HG03521 (cell line): ENCODE results near the gene PHYH.
"Not testable (repeated sequence)": the region's sequence is repeated elsewhere in the genome, so short reads cannot be mapped to it uniquely, and the experiment has no call there.

Experiments used
- ATAC-seq: cut with Tn5 transposase; IDR thresholded peaks from one replicate; pipeline ENCODE4 v1.9.1; 2021; ENCODE audit warnings: mild to moderate bottlenecking, moderate library complexity; ENCODE audit not compliant: unreplicated experiment

Gene PHYH

DNA sequence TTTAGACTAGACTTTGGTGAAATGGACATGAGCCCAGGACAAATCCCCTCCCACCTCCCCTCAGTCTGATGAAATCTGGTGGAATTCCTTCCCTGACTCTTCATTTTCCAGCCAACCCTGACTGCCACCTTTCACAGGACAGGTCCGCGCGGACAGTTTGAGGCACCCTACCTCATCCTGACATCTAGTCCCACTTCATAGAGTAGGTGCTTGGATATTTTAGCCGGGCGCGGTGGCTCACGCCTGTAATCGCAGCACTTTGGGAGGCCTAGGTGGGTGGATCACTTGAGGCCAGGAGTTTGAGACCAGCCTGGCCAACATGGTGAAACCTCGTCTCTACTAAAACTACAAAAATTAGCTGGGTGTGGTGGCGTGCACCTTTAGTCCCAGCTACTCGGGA lies 23.7 kb downstream of the PHYH start:
- not testable (repeated sequence) for ATAC-seq

DNA sequence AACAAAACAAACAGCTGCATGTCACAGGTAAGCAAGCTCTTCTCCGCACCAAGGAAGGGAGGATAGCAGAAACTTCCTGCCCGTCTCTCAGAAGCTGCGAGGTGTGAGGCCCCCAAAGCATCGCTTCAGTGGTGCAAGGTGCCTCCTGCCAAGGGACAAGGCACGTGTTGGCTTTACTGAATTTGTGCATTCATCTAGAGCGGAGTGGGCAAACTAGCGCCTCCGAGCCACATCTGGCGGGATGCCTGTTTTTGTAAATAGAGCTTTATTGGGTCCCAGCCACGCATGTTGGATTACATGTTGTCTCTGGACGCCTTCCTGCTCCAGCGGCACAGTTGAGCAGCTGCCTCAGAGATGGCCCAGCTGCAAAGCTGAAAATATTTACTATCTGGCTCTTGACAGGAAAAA lies 27.7 kb downstream of the PHYH start:
- no peak for ATAC-seq

DNA sequence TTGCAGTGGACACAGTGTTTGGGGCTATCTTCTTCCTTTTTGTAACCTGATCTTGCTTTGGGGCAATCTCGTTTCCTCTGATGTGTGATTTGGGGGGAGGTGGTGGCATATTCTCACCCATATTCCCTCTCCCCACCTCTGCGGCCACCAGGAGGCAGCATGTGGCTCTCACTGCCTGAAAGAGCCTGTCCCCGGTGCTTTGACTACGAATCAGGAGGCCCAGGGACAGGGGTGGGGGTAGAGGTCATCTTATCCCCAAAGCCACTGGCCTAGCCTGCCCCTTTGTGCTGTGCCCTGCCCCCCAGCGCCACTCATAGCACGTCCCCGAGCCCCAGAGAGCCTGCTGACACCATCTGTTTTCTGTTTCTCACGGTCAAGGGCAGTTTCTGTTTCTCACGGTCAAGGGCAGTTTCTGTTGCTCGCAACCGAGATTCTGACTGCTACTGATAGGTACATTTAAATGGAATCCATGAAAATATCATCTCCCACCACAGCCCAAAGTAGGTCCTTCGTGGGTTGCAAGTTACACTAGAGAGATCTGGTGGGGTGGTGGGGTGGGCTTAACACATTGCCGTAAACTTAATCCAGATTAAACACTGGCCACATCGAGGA lies 28.2 kb downstream of the PHYH start:
- no peak for ATAC-seq

DNA sequence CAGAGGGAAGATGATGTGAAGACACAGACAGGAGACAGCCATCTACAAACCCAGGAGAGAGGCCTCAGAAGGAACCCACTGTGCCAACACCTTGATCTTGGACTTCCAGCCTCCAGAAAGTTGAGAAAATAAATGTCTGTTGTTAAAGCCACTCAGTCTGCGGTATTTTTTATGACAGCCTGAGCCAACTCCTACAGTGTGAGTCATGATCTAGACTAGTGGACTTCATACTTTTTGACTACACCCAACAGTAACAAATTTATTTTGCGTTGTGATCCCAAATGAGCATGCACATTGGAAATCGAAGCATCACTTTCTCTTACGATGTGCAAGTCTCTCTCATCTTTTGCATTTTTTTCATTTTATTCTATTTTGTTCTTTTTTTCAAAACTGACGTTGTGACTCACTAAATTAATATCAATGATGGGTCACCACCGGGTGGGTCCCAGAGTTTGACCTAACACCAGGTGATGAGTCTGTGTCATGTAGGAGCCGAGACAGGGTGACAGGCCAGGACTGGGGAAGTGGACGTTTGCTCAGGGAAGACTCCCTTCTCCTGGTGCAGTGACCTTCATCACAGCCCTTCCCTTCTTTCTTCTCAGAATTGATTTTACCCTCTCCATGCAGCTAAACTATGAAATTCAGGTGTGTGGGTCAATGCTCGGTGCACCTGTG lies 28.9 kb downstream of the PHYH start:
- no peak for ATAC-seq

DNA sequence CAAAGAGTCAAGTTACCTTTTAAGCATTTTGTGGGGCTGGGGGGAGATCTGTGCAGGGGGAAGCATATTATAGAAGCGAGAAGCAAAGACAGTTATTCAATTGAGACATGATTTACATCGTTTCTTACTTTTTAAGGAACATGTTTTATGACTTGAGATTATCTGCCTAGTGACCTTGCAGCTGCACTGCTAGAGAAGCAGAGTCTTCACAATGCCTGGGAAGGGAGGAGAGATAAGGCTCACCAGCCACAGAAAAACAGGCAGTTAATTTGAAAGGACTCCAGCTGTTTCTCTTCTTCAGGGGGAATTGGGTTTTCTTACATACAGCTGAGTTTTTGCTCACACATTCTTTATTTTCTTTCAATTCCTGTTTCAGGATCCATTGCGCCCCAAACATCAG lies 31.0 kb downstream of the PHYH start:
- ATAC-seq, result no peak

DNA sequence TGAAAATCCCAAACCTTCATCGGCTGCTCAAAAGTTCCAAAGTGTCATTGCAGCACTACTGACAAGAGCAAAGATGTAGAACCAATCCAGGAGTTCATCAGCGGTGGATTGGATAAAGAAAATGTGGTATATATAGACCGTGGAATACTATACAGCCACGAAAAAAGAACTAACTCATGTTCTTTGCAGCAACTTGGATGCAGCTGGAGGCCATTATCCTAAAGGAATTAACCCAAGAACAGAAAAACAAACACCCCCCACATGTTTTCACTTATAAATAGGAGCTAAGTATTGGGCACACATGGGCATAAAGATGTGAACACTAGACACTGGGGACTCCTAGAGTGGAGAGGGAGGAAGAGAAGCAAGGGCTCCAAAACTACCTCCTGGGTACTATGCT lies 31.6 kb downstream of the PHYH start:
- no peak for ATAC-seq

DNA sequence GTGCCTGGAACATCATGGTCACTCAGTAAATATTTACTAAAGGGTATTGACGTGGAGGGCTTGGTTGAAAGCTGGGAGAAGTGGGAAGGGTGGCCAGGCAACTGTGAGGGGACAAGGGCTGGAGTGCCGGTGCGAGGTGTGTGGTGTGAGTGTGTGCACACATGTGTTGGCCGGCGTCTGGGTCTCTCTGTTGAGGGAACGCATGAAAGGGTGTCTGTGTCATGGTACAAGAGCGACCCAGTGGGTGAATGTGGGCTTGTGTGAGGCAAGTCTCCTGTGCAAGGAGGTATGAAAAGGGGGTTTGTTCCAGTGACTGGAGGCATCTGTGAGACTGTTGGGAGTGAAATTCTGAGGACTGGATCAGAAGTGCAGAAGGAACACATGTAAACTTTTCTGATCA lies 36.3 kb downstream of the PHYH start:
- no peak for ATAC-seq

DNA sequence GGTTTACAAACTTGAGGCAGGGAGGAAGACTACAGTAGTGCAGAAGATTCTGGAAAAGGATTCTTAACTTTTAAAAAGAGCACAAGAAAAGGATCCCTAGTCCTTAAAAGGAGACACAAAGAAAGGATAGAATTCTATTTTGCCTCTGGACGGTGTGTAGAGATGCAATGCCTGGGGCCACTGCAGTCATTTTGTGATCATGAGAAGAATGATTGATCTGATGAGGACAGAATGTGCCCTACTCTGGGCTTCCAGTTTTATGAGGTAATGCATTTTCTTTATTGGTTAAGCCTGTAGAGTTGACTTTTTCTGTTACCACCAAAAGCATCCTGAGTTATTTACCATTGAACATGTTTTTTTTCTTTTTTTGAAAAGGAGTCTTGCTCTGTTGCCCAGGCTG lies 37.4 kb downstream of the PHYH start:
- no peak for ATAC-seq

DNA sequence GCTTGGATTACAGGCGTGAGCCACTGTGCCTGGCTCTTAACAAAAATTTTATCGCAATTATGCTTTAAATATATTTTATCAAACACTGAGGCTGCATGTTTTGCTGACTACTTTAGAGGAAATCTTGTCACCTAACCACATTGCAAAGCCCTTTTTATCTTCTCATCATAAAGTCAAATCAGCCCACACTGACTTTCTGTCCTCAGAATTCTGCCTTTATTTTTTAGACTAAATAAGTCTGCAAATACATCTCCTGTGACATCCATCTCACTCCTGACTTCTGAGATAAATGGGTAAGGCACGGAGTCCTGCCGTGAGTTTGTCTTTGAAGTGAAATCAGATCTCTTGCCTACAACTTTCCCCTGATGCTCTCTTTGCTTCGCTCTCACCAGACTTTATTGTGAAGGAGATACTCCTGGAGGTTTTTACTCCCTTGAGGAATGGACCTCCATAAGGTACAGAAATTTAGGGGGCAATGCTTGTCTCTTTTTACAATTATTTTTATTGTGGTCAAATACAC lies 42.2 kb downstream of the PHYH start:
- no peak for ATAC-seq

DNA sequence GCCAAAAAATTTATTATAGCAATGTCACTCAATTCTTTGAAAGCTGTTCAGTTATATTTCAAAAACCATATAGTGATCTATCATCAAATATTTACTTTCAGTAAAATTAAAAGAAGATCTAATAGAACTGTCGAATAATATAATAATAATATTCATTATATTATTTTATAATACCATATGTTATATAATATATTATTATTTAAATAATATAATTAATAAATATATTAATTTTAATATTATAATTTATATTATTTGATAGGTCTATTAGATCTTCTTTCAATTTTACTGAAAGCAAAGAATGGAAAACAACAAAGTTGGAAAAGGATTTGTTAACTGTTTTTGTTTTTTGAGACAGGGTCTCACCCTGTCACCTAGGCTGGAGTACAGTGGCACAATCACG lies 43.2 kb downstream of the PHYH start:
- no peak for ATAC-seq

DNA sequence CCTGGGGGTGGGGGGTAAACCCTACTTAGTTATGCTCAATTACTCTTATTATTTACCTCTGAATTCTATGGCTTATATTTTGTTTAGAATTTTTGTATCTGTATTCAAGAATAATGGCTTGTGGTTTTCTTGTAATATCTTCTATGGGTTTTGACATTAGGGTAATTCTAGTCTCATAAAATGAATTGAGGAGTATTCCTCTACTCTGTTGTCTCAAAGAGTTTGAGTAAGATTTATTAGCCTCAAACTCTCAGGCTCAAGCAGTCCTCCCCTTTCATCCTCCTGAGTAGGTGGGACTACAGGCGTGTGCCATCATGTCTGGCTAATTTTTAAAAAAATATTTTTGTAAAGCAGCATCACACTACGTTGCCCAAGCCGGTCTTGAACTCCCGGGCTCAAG lies 46.1 kb downstream of the PHYH start:
- ATAC-seq, result no peak

DNA sequence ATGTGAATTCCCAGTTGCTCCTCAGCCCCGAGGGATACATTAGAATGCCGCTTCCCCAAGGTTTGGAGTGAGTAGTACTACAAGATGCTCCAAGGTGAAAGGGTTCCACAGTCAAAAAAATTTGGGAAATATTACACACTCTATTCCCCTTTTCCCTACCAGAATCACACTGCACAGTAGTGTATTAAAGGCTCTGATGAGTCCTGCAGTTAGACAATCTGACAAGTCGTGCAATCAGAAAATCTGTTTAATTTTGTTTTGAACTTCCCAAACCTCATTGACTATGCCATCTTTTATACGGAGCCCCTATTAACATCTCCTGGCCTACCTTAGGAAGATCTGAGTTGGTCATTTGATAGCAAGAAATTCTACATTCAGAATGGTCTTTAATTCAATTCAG lies 52.1 kb downstream of the PHYH start:
- ATAC-seq, result no peak

DNA sequence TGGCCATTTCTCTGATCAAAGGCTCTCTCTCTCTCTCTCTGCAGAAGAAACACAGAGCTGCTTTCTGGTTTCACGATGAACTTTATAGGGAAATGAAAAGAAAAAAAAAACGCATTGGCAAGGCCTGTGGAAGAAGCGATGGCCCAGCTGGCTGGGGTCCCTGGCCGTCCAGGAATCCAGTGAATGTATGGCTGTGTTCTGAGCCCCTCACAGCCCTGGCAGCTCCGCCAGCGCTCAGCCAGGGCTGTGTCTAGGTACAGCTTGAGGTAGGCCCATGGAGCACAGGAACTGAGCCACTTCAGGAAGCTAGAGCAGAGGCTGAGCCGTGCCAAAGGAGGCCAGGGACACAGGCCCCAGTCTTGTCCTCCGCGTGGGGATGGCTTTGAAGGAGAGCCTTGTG lies 52.6 kb downstream of the PHYH start:
- no peak for ATAC-seq

DNA sequence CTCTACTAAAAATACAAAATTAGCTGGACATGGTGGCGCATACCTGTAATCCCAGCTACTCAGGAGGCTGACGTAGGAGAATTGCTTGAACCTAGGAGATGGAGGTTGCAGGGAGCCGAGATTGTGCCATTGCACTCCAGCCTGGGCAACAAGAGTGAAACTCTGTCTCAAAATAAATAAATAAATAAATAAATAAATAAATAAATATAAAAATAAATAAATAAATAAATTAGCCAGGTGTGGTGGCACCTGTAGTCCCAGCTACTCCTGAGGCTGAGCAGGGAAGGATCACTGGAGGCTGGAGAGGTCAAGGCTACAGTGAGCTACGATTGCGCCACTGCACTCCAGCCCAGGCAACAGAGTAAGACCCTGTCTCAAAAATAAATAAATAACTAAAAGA lies 57.6 kb downstream of the PHYH start:
- not testable (repeated sequence) for ATAC-seq

DNA sequence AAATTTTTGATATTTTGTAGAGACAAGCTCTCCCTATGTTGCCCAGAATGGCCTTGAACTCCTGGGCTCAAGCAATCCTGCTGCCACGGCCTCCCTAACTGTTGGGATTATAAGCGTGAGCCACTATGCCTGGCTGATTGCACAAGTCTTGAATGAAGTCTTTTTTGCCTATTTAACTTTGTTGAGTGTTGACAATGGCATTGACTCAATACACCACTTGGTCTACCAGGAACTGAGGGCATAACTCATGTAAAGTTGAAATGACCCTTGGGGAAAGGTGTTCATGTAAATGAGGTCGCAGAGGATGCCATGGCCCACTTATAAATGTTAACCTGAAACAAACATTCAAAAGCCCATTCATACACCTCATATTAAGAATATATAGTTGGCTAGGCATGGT lies 58.3 kb downstream of the PHYH start:
- ATAC-seq, result no peak

DNA sequence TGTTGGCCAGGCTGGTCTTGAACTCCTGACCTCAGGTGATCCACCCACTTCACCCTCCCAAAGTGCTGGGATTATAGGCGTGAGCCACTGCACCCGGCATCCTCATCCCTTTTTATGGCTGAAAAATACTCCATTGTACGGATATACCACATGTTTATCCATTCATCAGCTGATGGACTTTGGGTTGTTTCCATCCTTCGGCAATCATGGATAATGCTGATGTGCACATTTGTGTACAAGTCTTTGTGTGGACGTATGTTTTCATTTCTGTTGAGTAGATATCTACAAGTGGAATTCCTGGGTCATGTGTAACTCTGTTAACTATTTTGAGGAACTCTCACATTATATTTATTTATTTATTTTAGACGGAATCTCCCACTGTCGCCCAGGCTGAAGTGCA lies 59.9 kb downstream of the PHYH start:
- no peak for ATAC-seq

DNA sequence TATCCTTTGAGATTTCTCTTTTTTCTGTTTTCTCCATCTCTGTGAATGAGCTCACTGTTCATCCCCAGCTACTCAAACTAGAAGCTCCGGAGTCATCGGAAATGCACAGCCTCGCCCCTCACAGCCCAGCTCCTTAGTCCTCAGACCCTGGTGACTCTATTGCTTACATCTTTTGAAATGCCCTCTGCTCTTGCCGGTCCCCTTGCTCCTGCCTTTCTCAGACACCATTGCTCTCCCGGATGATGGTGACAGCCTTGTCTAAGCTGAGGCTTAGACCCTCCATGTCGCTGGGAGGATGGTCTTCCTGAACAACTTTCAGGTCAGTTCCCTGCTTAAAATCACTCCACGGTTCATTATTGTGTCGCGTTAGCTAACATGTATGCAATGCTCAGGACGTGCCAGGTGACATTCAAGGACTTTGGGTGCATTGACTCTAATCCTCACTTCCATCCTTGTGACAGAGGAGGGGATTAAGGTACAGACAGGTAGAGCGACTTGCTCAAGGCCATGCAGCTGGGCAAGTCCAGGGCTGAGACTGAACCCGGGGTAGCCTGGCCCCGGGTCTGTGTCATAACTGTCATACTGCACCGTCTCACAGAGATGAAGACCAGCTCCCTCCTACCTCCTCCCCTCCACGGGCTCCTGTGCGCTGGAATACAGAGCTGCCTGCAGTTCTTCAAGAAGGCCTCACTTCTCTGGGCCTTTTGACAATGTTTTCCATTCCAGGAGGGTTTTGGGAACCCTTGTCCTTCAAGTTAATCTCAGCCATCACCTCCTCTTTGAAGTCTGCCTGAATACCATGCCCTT lies 61.4 kb downstream of the PHYH start:
- ATAC-seq, result no peak

DNA sequence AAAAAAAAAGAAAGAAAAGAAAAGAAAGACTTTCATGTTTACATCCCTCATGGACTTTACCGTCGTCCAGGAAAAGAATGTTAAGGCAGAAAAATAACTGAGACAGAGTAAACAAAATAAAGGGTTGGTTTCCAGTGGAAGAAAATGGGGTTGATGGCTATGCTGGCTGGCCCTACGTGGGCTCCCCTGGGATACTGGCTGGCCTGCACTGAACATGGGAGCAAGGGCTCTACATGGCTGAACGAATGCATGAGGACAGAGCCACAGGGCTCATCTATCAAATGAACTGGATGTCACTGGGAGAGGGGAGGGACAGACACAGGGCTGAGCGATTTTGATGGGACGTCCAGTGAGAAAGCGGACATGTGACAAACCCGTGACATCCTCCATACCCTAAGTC lies 63.2 kb downstream of the PHYH start:
- ATAC-seq, result no peak

DNA sequence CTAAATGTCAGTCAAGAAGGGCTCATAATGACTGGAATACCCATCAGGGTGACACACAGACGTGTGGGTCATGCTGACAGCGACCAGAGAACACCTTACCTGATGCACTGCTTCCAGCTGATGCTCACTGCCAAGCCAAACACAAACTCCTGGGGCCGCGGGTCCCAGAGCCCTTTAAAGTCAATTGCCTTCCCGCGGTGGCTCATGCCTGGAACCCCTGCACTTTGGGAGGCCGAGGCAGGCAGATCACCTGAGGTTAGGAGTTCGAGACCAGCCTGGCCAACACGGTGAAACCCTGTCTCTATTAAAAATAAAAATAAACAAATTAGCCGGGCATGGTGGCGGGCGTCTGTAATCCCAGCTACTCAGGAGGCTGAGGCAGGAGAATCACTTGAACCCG lies 65.1 kb downstream of the PHYH start:
- ATAC-seq, result not testable (repeated sequence)

DNA sequence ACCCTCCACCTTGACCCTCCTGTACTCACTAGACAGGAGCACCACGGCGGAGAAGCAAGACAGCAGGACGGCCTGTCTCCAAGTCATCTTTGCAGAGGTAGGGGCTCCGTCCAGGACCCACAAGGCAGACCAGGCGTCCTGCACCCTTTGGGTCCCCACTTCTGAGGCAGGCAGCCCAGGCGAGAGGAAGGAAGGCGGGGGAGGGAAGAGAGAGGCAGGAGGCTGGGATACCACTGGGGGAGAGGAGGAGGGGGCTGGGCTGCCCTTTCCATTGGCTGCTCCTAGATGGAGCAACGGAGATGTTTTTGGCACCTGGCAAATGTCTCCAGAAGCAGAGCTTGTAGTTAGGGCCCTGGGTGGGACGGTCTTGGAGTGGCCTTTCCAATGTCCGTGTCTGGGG lies 65.7 kb downstream of the PHYH start, which contains the start of gene UCMA:
Gene UCMA, minus strand, starts transcription at position 203 of the 400 bp plus-strand sequence. Its CDS starts 116 bp downstream, at position 87.
- no peak for ATAC-seq

DNA sequence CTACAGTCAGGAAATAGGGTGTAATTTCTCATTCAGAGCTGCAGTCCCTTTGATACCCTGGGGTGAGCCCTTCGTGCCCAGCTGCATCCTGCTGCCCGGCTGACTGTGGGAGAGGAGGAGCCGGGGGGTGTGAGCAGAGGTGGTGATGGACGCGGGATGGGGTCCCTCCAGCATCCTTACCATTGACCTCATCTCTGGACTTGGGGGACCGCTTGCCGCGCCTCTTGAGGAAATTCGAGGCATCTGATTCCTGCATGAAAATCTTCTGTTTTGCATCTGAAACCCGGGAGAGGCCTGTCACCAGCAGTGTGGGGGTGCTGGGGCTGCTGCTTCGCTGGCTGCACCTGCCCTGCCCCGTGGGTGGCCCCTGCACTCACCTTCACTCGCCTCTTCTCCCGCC lies 66.5 kb downstream of the PHYH start:
- no peak for ATAC-seq

DNA sequence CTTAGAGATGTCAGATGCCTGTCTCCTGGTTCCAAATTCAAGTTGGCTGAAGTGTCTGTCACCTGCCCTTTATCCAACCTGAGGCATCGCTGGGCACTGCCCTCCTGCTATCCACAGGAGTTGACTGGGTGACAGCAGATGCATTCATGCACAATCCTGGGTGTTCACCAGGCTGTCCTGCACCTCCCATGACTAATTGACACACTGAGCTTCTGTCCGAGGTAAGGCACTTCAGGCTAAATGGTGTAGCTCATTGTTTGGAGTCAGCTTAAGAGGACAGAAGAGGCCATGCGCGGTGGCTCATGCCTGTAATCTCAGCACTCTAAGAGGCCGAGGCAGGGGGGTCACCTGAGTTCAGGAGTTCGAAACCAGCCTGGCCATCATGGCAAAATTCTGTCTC lies 68.1 kb downstream of the PHYH start:
- no peak for ATAC-seq
